ENCODE measurements around the gene WDR4. TPM values are rescaled to one million over a fixed set of nuclear protein-coding genes. Genes with fewer than 3 reads are reported as not detected.

WDR4 gene
- total and polyA plus RNA-seq, 4 donors: 10.3 to 29.6 (median 16.2) TPM

- ATAC-seq (ENCODE audit: insufficient read depth, low FRiP score) (no peak), DNase-seq (no peak)
- H3K4me1 ChIP-seq (ENCODE audit: control insufficient read depth in 5 of 5, insufficient read depth in 5 of 5, low read length in 5 of 5): peaks cover 0 to 3% (median 2%) of the 10 kb centered on the region in 5 donors
- H3K36me3 ChIP-seq (ENCODE audit: control insufficient read depth in 4 of 4, insufficient read depth in 4 of 4, low read length in 4 of 4): peaks cover 22 to 54% (median 28%) of the 10 kb centered on the region in 4 donors
- H3K9ac ChIP-seq (ENCODE audit: insufficient read depth in 1 of 2, low read length in 2 of 2): no peak overlapping the region
- H3K27me3 ChIP-seq (ENCODE audit: control insufficient read depth in 3 of 3, insufficient read depth in 3 of 3, low read length in 2 of 3): no peaks in the 10 kb centered on the region
- H3K27ac ChIP-seq (ENCODE audit: low read depth in 1 of 2, low read length in 1 of 2): no peak overlapping the region
- no peaks in the 10 kb centered on the region for H3K9me3 ChIP-seq (ENCODE audit: control insufficient read depth in 4 of 4, insufficient read depth in 3 of 4, low read length in 3 of 4)
- no peak for TF ChIP-seq CTCF (IDR thresholded peaks at IDR 0.05; ENCODE audit: control extremely low read depth, extremely low read depth)
- H3K4me3 ChIP-seq: no peak overlapping the region
- WGBS, 2 donors: 93 to 98% methylated on average over 7 of the region's 7 CpGs
Measured at GRCh38 chr21:42873096-42873495, 6.2 kb downstream of the WDR4 start.

GRCh38 chr21:42868196-42868595 lies 11.1 kb downstream of the WDR4 start:
- no peak overlapping the region for H3K27ac ChIP-seq (ENCODE audit: low read depth in 1 of 2, low read length in 1 of 2)
- H3K4me3 ChIP-seq: no peak overlapping the region
- H3K9ac ChIP-seq (ENCODE audit: insufficient read depth in 1 of 2, low read length in 2 of 2): no peak overlapping the region
- H3K4me1 ChIP-seq (ENCODE audit: control insufficient read depth in 5 of 5, insufficient read depth in 5 of 5, low read length in 5 of 5): no peaks in the 10 kb centered on the region
- ATAC-seq (ENCODE audit: insufficient read depth, low FRiP score): no peak
- no peak for DNase-seq
- TF ChIP-seq CTCF (IDR thresholded peaks at IDR 0.05; ENCODE audit: control extremely low read depth, extremely low read depth): no peak
- H3K36me3 ChIP-seq (ENCODE audit: control insufficient read depth in 4 of 4, insufficient read depth in 4 of 4, low read length in 4 of 4): peaks cover 18 to 61% (median 28%) of the 10 kb centered on the region in 4 donors
- no peaks in the 10 kb centered on the region for H3K27me3 ChIP-seq (ENCODE audit: control insufficient read depth in 3 of 3, insufficient read depth in 3 of 3, low read length in 2 of 3)
- no peaks in the 10 kb centered on the region for H3K9me3 ChIP-seq (ENCODE audit: control insufficient read depth in 4 of 4, insufficient read depth in 3 of 4, low read length in 3 of 4)
- 91 to 98% methylated on average over 10 of the region's 10 CpGs for WGBS, 2 donors

DNA sequence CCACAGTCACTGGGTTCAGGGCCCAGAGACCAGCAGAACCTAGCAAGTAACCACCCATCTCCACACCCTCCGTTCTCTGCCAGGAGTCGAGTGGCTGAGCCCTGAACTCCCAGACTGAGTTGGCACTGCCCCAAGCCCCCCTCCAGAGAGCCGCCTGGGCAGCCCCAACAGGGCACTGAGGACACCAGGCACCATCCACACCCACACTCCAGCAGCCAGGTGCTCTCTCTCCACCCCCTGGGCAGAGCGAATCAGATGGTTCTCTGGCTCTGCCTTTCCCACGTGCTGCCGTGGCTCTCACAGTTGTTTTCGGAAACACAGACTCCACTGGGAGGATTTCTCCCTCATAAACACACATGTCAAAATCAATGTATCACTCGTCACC lies 13.6 kb downstream of the WDR4 start:
- Histone ChIP-seq H3K27ac (ENCODE audit: low read depth in 1 of 2, low read length in 1 of 2) (peak overlapping the region in 1 of 2 donors; percentile 48), H3K9me3 (ENCODE audit: control insufficient read depth in 4 of 4, insufficient read depth in 3 of 4, low read length in 3 of 4) (no peaks in the 10 kb centered on the region), H3K9ac (ENCODE audit: insufficient read depth in 1 of 2, low read length in 2 of 2) (no peak overlapping the region), H3K36me3 (ENCODE audit: control insufficient read depth in 4 of 4, insufficient read depth in 4 of 4, low read length in 4 of 4) (peaks cover 12 to 59% (median 20%) of the 10 kb centered on the region in 4 donors), H3K4me1 (ENCODE audit: control insufficient read depth in 5 of 5, insufficient read depth in 5 of 5, low read length in 5 of 5) (peaks cover 0 to 3% (median 0%) of the 10 kb centered on the region in 5 donors), H3K27me3 (ENCODE audit: control insufficient read depth in 3 of 3, insufficient read depth in 3 of 3, low read length in 2 of 3) (no peaks in the 10 kb centered on the region), H3K4me3 (no peak overlapping the region)
- ATAC-seq (ENCODE audit: insufficient read depth, low FRiP score) (peak; percentile 4), DNase-seq (no peak)
- WGBS, 2 donors: 60 to 80% methylated on average over 8 of the region's 8 CpGs
- TF ChIP-seq CTCF (IDR thresholded peaks at IDR 0.05; ENCODE audit: control extremely low read depth, extremely low read depth): no peak

Measured in lung (tissue), 12 donors.